LNCAP (cell line): Measurements from ENCODE around the gene GNG4.

Experiments
- CTCF ChIP-seq: fragments of 450-650 bp; IDR thresholded peaks from 2 replicates; pipeline ENCODE4 v1.5.1; 2017; ENCODE audit warnings: mild to moderate bottlenecking

The GNG4 gene

GRCh38 chr1:235597867-235598553 lies 51.6 kb downstream of the GNG4 start:
- TF ChIP-seq CTCF = peak; percentile 28; the same call in 1 of the 2 replicates

GRCh38 chr1:235595079-235595478 lies 54.5 kb downstream of the GNG4 start:
- no peak for TF ChIP-seq CTCF

DNA sequence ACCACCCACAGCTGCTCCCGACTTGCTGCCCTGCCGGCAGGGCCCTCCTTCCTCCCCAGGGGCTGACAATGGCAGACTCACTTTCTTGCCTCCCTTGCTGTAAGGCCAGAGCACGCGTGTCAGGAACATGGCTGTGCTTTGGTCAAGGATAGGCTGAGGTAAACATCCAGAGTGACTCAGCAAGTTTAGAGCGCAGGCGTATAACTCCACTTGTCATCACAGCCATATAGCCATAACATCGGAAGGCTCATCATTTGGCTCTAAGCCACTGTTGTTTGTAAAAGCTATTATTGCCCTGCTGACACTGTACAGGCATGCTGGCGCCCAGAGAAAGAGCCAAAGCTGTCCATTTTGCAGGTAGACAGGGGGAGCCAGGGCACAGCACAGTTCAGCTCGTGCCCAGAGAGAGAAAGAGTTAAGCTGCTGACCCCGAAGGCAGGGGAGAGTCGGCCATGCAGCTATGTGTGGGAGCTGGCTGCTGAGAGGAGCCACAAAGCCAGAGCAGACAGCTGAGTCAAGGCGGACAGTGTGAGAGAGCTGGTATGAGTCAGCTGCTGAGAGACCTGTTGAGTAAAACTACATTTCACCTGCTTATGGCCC lies 60.6 kb downstream of the GNG4 start:
- no peak for TF ChIP-seq CTCF

DNA sequence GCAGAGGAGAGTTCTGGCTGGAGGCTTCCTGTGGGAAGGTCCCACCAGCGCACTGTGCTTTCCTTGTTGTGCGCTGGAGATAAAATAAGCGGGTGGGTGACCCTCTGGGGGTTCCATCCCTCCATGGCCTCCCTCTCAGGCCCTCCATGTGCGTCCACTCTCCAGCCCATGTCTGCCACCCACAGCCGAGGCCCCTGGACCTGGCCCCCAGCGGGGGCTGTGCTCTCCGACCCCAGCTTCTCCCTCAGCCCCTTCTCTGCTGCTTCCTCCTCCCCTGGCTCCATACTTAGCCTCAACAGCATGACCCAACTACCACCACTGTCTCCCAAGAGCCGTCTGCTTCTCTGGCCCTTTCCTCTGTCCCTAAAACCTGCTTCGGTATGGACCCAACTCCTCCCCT lies 61.4 kb downstream of the GNG4 start:
- TF ChIP-seq CTCF = no peak

DNA sequence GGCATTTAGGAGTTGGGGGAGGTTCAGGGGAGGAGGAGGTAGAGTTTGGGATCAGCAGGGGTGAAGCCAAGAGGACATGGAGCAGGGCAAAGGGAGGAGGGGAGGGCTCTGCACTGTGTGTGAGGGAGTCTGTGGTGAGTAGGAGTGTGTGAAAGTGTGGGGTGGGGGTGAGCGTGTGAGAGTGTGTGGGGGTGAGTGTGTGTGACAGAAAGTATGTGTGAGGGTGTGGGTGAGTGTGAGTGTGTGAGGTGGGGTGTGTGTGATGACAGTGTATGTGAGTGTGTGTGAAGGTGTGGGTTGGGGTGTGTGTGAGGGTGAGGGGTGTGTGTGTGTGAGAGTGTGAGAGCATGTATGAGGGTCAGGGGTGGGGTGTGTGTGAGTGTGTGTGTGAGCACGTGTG lies 62.6 kb downstream of the GNG4 start:
- no peak for TF ChIP-seq CTCF

GRCh38 chr1:235586413-235586812 lies 63.2 kb downstream of the GNG4 start:
- no peak for TF ChIP-seq CTCF

GRCh38 chr1:235584973-235585372 lies 64.6 kb downstream of the GNG4 start:
- no peak for TF ChIP-seq CTCF
